Natural killer cell treated with Interleukin-12 subunit alpha and Interleukin-12 subunit beta and Interleukin-15 and Interleukin-18, amount 100 ng/mL, for 72 hours (primary cell): ENCODE data around the gene NANOS3. TPM values are rescaled to one million over a fixed set of nuclear protein-coding genes. Genes with fewer than 3 reads are reported as not detected.
A peak's percentile ranks its signal among the peaks of the same experiment; 100 is the strongest.

Source experiments
- ATAC-seq, 2 donors: fragments of 150-1000 bp; cut with Tn5 transposase in 1 of 2; sonication (Bioruptor Pico), chemical (Tn5 transposase) in 1 of 2; 2 replicates each; pipeline ENCODE4 v1.10.0; 2021
- DNase-seq: peaks from one replicate; pipeline ENCODE4 v3.0.0; 2022; ENCODE audit warnings: low spot score
- H3K27ac Mint-ChIP-seq, 2 donors: 1 replicate in 1 of 2; 2 replicates in 1 of 2; pipeline ENCODE4 v1.8.0; 2022; ENCODE audit warnings: mixed read lengths in 2 of 2, mild to moderate bottlenecking in 1 of 2, moderate library complexity in 1 of 2
- H3K27me3 Mint-ChIP-seq, 2 donors: 1 replicate in 1 of 2; 2 replicates in 1 of 2; pipeline ENCODE4 v1.8.0; 2022; ENCODE audit warnings: mixed read lengths in 2 of 2
- H3K36me3 Mint-ChIP-seq: one replicate; pipeline ENCODE4 v1.8.0; 2022; ENCODE audit warnings: mixed read lengths
- H3K4me1 Mint-ChIP-seq, 2 donors: 1 replicate in 1 of 2; 2 replicates in 1 of 2; pipeline ENCODE4 v1.8.0; 2022; ENCODE audit warnings: low read depth in 2 of 2, mixed read lengths in 2 of 2, mild to moderate bottlenecking in 1 of 2
- H3K4me3 Mint-ChIP-seq: one replicate; pipeline ENCODE4 v1.8.0; 2022; ENCODE audit warnings: mixed read lengths
- H3K9me3 Mint-ChIP-seq: 2 replicates; pipeline ENCODE4 v1.8.0; 2022; ENCODE audit warnings: mixed read lengths
- total RNA-seq, 2 donors: library from RNA; stranded (reverse); gene quantifications; one replicate each; pipeline ENCODE4 v1.2.3, GENCODE V29; 2022

NANOS3 gene
- total RNA-seq, 2 donors from 2014 or later = 0.95 TPM; not detected in 1

- DNase-seq (no peak), ATAC-seq (peak in 1 of 2 donors; percentile 22)
- H3K27ac Mint-ChIP-seq = peak overlapping the region; percentile 98 to 100
- H3K27me3 Mint-ChIP-seq = no peaks in the 10 kb centered on the region
- H3K36me3 Mint-ChIP-seq = no peaks in the 10 kb centered on the region
- peak overlapping the region; percentile 87 for H3K4me3 Mint-ChIP-seq
- H3K9me3 Mint-ChIP-seq = no peaks in the 10 kb centered on the region
- H3K4me1 Mint-ChIP-seq = peaks cover 29 to 33% of the 10 kb centered on the region in 2 donors
Measured at GRCh38 chr19:13839938-13840304, 37.0 kb upstream of the NANOS3 start.

- H3K4me1 Mint-ChIP-seq = peaks cover 34 to 37% of the 10 kb centered on the region in 2 donors
- H3K27me3 Mint-ChIP-seq = no peaks in the 10 kb centered on the region
- peak overlapping the region; percentile 87 for H3K4me3 Mint-ChIP-seq
- no peaks in the 10 kb centered on the region for H3K9me3 Mint-ChIP-seq
- ATAC-seq = peak; percentile 4 to 21
- H3K36me3 Mint-ChIP-seq = no peaks in the 10 kb centered on the region
- DNase-seq = peak; percentile 81
- peak overlapping the region; percentile 98 to 100 for H3K27ac Mint-ChIP-seq
Measured at GRCh38 chr19:13840305-13841085, 36.4 kb upstream of the NANOS3 start.

GRCh38 chr19:13841086-13841961 lies 35.6 kb upstream of the NANOS3 start:
- Mint-ChIP-seq H3K4me1 (peaks cover 36 to 39% of the 10 kb centered on the region in 2 donors), H3K27me3 (no peaks in the 10 kb centered on the region), H3K9me3 (no peaks in the 10 kb centered on the region), H3K27ac (peak overlapping the region; percentile 98 to 100), H3K36me3 (no peaks in the 10 kb centered on the region), H3K4me3 (peak overlapping the region; percentile 87)
- peak; percentile 61 for DNase-seq
- ATAC-seq = no peak

- H3K4me1 Mint-ChIP-seq = peaks cover 36 to 41% of the 10 kb centered on the region in 2 donors
- peak overlapping the region; percentile 98 to 100 for H3K27ac Mint-ChIP-seq
- H3K36me3 Mint-ChIP-seq = no peaks in the 10 kb centered on the region
- no peaks in the 10 kb centered on the region for H3K9me3 Mint-ChIP-seq
- peak overlapping the region; percentile 87 for H3K4me3 Mint-ChIP-seq
- H3K27me3 Mint-ChIP-seq = no peaks in the 10 kb centered on the region
- DNase-seq (no peak), ATAC-seq (no peak)
Measured at GRCh38 chr19:13841962-13842290, 35.0 kb upstream of the NANOS3 start.

- no peaks in the 10 kb centered on the region for H3K36me3 Mint-ChIP-seq
- no peaks in the 10 kb centered on the region for H3K27me3 Mint-ChIP-seq
- H3K27ac Mint-ChIP-seq = peak overlapping the region; percentile 98 to 100
- ATAC-seq (peak; percentile 14 to 51), DNase-seq (peak; percentile 87)
- peaks cover 32 to 37% of the 10 kb centered on the region in 2 donors for H3K4me1 Mint-ChIP-seq
- H3K4me3 Mint-ChIP-seq = peak overlapping the region; percentile 87
- H3K9me3 Mint-ChIP-seq = no peaks in the 10 kb centered on the region
Measured at GRCh38 chr19:13842291-13843103, 34.4 kb upstream of the NANOS3 start.

- H3K4me3 Mint-ChIP-seq = peak overlapping the region; percentile 81
- ATAC-seq (no peak), DNase-seq (no peak)
- H3K27ac Mint-ChIP-seq = peak overlapping the region; percentile 88 to 100
- no peaks in the 10 kb centered on the region for H3K36me3 Mint-ChIP-seq
- H3K9me3 Mint-ChIP-seq = no peaks in the 10 kb centered on the region
- H3K27me3 Mint-ChIP-seq = no peaks in the 10 kb centered on the region
- peaks cover 32 to 37% of the 10 kb centered on the region in 2 donors for H3K4me1 Mint-ChIP-seq
Measured at GRCh38 chr19:13843104-13843921, 33.6 kb upstream of the NANOS3 start.

GRCh38 chr19:13844130-13844631 lies 32.8 kb upstream of the NANOS3 start:
- Mint-ChIP-seq H3K4me1 (peaks cover 36 to 39% of the 10 kb centered on the region in 2 donors), H3K27ac (peak overlapping the region; percentile 92 to 100), H3K27me3 (no peaks in the 10 kb centered on the region), H3K4me3 (peak overlapping the region; percentile 14), H3K9me3 (no peaks in the 10 kb centered on the region), H3K36me3 (no peaks in the 10 kb centered on the region)
- DNase-seq = no peak
- ATAC-seq = no peak

- H3K27me3 Mint-ChIP-seq = no peaks in the 10 kb centered on the region
Measured at GRCh38 chr19:13846557-13847406, 30.2 kb upstream of the NANOS3 start.

GRCh38 chr19:13847407-13848339 lies 29.3 kb upstream of the NANOS3 start:
- ATAC-seq (peak; percentile 47 to 49), DNase-seq (peak; percentile 88)
- H3K4me1 Mint-ChIP-seq = peaks cover 34 to 36% of the 10 kb centered on the region in 2 donors
- H3K4me3 Mint-ChIP-seq = peak overlapping the region; percentile 80
- peak overlapping the region; percentile 92 to 100 for H3K27ac Mint-ChIP-seq
- no peaks in the 10 kb centered on the region for H3K9me3 Mint-ChIP-seq
- no peaks in the 10 kb centered on the region for H3K36me3 Mint-ChIP-seq
- no peaks in the 10 kb centered on the region for H3K27me3 Mint-ChIP-seq

More at GRCh38 chr19:13846557-13847406, 30.2 kb upstream of the NANOS3 start:
- peak; percentile 97 for DNase-seq
- H3K9me3 Mint-ChIP-seq = no peaks in the 10 kb centered on the region
- no peaks in the 10 kb centered on the region for H3K36me3 Mint-ChIP-seq
- peak overlapping the region; percentile 80 for H3K4me3 Mint-ChIP-seq
- ATAC-seq = peak; percentile 82 to 84
- H3K27ac Mint-ChIP-seq = peak overlapping the region; percentile 92 to 100
- peaks cover 34 to 36% of the 10 kb centered on the region in 2 donors for H3K4me1 Mint-ChIP-seq

- no peaks in the 10 kb centered on the region for H3K9me3 Mint-ChIP-seq
- DNase-seq = no peak
- H3K4me1 Mint-ChIP-seq = peaks cover 34 to 36% of the 10 kb centered on the region in 2 donors
- H3K36me3 Mint-ChIP-seq = no peaks in the 10 kb centered on the region
- ATAC-seq = no peak
- peak overlapping the region; percentile 74 to 89 for H3K27ac Mint-ChIP-seq
- H3K4me3 Mint-ChIP-seq = no peak overlapping the region
- H3K27me3 Mint-ChIP-seq = no peaks in the 10 kb centered on the region
Measured at GRCh38 chr19:13848340-13848677, 28.6 kb upstream of the NANOS3 start.
